ENCODE results near the gene TNS4. TPM values are rescaled to one million over a fixed set of nuclear protein-coding genes. Genes with fewer than 3 reads are reported as not detected.

The TNS4 gene
- total RNA-seq, 1 donor from 2014 or later: 53.1 TPM

DNA sequence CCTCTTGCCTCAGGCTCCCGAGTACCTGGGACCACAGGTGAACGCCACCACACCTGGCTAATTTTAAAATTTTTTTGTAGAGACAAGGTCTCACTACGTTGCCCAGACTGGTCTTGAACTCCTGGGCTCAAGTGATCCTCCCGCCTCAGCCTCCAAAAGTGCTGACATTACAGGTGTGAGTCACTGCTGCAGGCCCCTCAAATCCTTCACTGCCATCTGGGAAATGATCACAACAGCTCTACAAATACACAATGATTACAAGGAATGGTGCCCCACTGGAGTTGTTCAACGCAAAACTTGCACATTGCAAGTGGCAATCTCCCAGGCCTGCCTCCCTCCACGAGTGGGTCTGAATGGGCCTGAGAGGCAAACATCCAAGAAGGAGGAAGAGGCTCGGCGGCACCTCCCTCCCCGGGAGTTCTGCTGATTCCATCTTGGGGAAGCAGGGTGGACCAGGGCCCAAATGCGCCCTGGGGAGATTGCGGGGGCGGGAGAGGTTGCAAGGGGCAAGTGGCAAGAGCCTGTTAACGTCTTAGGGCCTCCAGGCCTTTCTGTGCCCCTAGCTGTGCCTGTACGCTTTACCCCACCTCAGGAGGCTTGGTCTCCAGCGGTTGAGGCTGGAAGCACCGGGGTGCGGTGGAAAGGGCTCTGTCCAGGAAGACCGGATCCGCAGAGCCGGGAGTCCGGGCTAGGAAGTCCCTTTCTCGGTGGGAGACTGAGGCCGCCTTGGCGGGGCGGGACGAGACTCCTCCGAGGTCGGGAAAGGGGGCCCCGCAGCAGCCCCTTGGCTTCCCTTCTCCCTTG, 58.8 kb downstream of the TNS4 start:
- DNase-seq (ENCODE audit: low spot score): no peak

GRCh38 chr17:40440166-40440565, 61.3 kb downstream of the TNS4 start:
- DNase-seq (ENCODE audit: low spot score): no peak

GRCh38 chr17:40437095-40437732, 64.2 kb downstream of the TNS4 start:
- DNase-seq (ENCODE audit: low spot score): no peak

- no peak for DNase-seq (ENCODE audit: low spot score)
Observed at GRCh38 chr17:40436636-40437035, 64.8 kb downstream of the TNS4 start.

GRCh38 chr17:40433551-40434415, 67.6 kb downstream of the TNS4 start:
- no peak for DNase-seq (ENCODE audit: low spot score)

DNA sequence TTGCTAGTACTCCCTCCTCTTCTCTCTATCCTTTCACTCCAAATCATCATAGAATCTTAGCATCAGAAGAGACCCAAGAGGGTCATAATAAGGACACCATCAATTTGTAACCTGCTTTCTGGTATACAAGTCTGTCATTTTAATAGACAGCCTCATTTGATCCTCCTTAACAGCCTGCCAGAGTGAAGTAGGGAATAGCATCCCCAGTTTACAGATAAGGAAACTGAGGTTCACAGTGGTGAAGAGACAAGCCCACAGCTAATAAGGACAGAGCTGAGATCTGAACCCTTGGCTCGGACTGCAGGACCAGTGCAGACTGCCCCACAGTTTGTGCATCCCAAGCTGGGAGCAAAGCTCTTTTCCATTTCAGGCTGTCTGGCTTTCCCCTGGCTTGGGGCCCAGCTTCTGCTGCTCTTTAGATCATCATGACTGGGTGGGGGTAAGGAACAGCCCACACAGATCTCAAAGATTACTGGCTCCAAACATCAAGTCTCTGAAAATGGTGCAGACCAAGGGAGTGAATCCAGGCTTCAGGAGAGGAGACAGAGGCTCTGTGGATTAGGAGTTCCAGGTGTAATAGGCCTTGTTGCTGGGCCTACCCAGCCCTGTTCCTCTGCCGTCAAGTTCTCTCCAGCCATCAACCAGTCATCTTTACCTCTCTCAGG, 68.4 kb downstream of the TNS4 start:
- DNase-seq (ENCODE audit: low spot score): peak; percentile 75

DNA sequence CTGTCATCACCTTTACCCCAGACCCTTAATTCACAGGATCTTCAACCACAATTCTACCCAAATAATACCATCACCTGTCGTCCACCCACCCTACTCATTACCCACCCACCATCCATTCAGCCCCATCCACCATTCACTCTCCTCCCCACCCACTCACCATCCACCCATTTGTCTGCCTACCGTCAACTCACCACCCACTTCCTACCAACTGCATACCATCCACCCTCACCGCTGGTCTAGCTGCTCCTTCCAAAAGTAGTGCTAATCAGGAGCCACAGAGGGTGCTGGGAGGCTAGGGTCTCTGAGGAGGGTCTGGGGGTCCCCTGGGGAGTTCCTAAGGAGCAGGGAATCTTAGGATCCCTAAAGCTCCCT, 70.2 kb downstream of the TNS4 start:
- DNase-seq (ENCODE audit: low spot score): peak; percentile 34

DNA sequence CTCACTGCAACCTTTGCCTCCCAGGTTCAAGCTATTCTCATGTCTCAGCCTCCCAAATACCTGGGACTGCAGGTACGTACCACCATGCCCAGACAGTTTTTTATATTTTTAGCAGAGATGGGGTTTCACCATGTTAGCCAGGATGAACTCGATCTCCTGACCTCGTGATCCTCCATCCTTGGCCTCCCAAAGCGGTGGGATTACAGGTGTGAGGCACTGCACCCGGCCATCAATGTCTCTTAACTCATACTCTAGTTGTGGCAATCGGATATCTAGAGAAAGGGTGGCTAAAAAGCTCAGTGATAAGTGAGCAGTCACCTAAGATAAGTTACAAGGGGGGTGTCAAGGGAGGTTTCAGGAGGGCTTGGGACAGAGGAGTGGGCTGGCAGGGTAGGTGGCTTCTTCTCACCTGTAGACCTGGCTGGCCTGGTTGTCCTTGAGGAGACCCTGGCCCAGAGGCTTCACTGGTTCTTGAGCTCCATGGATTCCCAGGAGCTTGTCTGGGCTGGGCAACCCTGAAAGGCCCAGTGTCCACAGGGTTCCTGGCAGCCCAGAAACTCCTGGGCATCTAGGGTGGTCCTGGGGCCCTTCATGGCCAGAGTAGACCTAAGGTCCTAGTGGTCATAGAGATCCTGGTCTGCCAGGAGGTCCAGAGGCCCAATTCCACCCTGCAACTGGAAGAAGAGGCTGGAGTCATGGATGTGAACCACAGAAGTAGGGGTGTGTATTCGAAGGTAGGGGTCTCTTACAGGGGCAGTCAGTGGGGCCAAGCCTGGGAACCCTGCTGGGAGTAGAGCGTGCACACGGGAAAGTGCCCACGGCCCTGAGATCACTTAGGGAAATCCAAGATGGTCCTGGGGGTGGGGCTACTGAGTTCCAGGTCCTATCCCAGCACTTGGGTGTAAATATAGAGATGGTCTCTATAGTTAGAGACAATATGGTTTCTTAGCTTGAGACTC, 70.9 kb downstream of the TNS4 start:
- DNase-seq (ENCODE audit: low spot score): peak; percentile 29

GRCh38 chr17:40427002-40427491, 74.4 kb downstream of the TNS4 start:
- DNase-seq (ENCODE audit: low spot score): no peak

Other genes starting within 250 kb of the TNS4 start
- gene CDC6, start 213.7 kb downstream of the TNS4 start, total RNA-seq: 3.1 TPM
- gene RARA, start 192.4 kb downstream of the TNS4 start, total RNA-seq: 34.9 TPM
- 2.0 TPM for gene GJD3, start 136.9 kb downstream of the TNS4 start, total RNA-seq
- 2.9 TPM for gene TOP2A, start 83.7 kb downstream of the TNS4 start, total RNA-seq
- 505 TPM for gene IGFBP4, start 58.2 kb downstream of the TNS4 start, total RNA-seq
- 0.57 TPM for gene CCR7, start 63.8 kb upstream of the TNS4 start, total RNA-seq
- 117 TPM for gene SMARCE1, start 146.2 kb upstream of the TNS4 start, total RNA-seq
- 3.6 TPM for gene KRT222, start 163.6 kb upstream of the TNS4 start, total RNA-seq
- gene KRT24, start 202.1 kb upstream of the TNS4 start, total RNA-seq: 0.52 TPM

Data from ureter (tissue), 1 donor.